Measurements from ENCODE around the gene GTPBP8.

DNA sequence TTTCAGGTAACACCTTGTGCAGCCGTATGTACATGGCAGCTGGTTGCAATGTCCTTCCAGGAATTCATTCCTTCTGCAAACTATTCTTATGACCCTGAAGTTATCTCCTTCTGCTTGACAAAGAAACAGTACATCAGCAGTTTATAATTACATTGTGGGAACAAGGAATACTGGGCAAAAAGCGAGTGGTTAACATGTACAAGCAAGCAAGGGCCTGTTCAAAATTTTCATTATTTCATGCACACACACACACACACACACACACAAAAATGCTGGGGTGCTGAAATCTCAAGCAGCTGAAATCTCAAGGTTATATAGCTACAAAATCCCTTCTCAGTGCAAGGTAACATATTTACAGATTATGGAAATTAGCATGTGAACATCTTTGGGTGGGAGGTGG is 30.7 kb downstream of the GTPBP8 start:
- TF ChIP-seq, protein P1, sequence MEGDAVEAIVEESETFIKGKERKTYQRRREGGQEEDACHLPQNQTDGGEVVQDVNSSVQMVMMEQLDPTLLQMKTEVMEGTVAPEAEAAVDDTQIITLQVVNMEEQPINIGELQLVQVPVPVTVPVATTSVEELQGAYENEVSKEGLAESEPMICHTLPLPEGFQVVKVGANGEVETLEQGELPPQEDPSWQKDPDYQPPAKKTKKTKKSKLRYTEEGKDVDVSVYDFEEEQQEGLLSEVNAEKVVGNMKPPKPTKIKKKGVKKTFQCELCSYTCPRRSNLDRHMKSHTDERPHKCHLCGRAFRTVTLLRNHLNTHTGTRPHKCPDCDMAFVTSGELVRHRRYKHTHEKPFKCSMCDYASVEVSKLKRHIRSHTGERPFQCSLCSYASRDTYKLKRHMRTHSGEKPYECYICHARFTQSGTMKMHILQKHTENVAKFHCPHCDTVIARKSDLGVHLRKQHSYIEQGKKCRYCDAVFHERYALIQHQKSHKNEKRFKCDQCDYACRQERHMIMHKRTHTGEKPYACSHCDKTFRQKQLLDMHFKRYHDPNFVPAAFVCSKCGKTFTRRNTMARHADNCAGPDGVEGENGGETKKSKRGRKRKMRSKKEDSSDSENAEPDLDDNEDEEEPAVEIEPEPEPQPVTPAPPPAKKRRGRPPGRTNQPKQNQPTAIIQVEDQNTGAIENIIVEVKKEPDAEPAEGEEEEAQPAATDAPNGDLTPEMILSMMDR (IDR thresholded peaks at IDR 0.05) = no peak
- TF ChIP-seq EZH2 (IDR thresholded peaks at IDR 0.05; ENCODE audit: borderline replicate concordance, insufficient read depth, low read depth, low read length, poor library complexity, severe bottlenecking) = no peak

Measured in B cell (primary cell).